SK-N-SH treated with all-trans-retinoic acid at 6 μM for 48 hours (cell line): ENCODE results near the gene USB1.

ENCODE experiments used
- ATAC-seq: fragments of 200-7000 bp; cut with Tn5 transposase; 3 replicates; pipeline ENCODE4 v1.9.1; 2020; ENCODE audit warnings: mild to moderate bottlenecking, moderate library complexity
- ARNTL ChIP-seq: fragments of 450-650 bp; formaldehyde crosslinking; IDR thresholded peaks from 2 replicates; pipeline ENCODE4 v1.5.0; 2020; ENCODE audit warnings: low read depth, mild to moderate bottlenecking, moderate library complexity, borderline replicate concordance
- BACH2 ChIP-seq: fragments of 250-450 bp; sonication (Bioruptor Pico); IDR thresholded peaks from 2 replicates; pipeline ENCODE4 v1.9.0; 2021; ENCODE audit warnings: mild to moderate bottlenecking, borderline replicate concordance
- CSDC2 ChIP-seq: fragments of 250-450 bp; sonication (Bioruptor Pico); IDR thresholded peaks from 2 replicates; pipeline ENCODE4 v1.5.0; 2020; ENCODE audit warnings: mild to moderate bottlenecking, moderate library complexity
- ESRRG ChIP-seq: fragments of 250-450 bp; sonication (Bioruptor Pico); IDR thresholded peaks from 2 replicates; pipeline ENCODE4 v1.6.1; 2021; ENCODE audit warnings: mild to moderate bottlenecking
- GLIS3 ChIP-seq: fragments of 250-450 bp; sonication (Bioruptor Pico); IDR thresholded peaks from 2 replicates; pipeline ENCODE4 v1.5.0; 2020; ENCODE audit warnings: mild to moderate bottlenecking, moderate library complexity
- ISL1 ChIP-seq: fragments of 250-450 bp; sonication (Bioruptor Pico); IDR thresholded peaks from 2 replicates; pipeline ENCODE4 v2.1.2; 2022; ENCODE audit warnings: mild to moderate bottlenecking, moderate library complexity
- OSR1 ChIP-seq: fragments of 250-450 bp; sonication (Bioruptor Pico); IDR thresholded peaks from 2 replicates; pipeline ENCODE4 v1.8.0; 2022; ENCODE audit warnings: moderate library complexity, mild to moderate bottlenecking, inconsistent platforms
- RARB ChIP-seq: fragments of 250-450 bp; sonication (Bioruptor Pico); IDR thresholded peaks from 2 replicates; pipeline ENCODE4 v1.8.0; 2021; ENCODE audit warnings: mild to moderate bottlenecking, moderate library complexity
- SNAI2 ChIP-seq: fragments of 250-450 bp; sonication (Bioruptor Pico); IDR thresholded peaks from 2 replicates; pipeline ENCODE4 v1.5.0; 2020; ENCODE audit warnings: mild to moderate bottlenecking, moderate library complexity
- TCF4 ChIP-seq: fragments of 250-450 bp; sonication (Bioruptor Pico); IDR thresholded peaks from 2 replicates; pipeline ENCODE4 v1.8.0; 2021; ENCODE audit warnings: mild to moderate bottlenecking, moderate library complexity, borderline replicate concordance
- TOX ChIP-seq: fragments of 250-450 bp; sonication (Bioruptor Pico); IDR thresholded peaks from 2 replicates; pipeline ENCODE4 v1.8.0; 2021; ENCODE audit warnings: mild to moderate bottlenecking, moderate library complexity, borderline replicate concordance
- ZC3H10 ChIP-seq: fragments of 250-450 bp; sonication (Bioruptor Pico); IDR thresholded peaks from 2 replicates; pipeline ENCODE4 v1.5.1; 2021; ENCODE audit warnings: mild to moderate bottlenecking, moderate library complexity
- ZFP3 ChIP-seq: fragments of 250-450 bp; sonication (Bioruptor Pico); IDR thresholded peaks from 2 replicates; pipeline ENCODE4 v1.5.0; 2020; ENCODE audit warnings: mild to moderate bottlenecking, moderate library complexity
- ZNF565 ChIP-seq: fragments of 450-650 bp; formaldehyde crosslinking; conservative IDR thresholded peaks from 2 replicates; pipeline ENCODE4 v1.5.0; 2020; ENCODE audit warnings: low read depth, mild to moderate bottlenecking, moderate library complexity
- ZNF70 ChIP-seq: fragments of 450-650 bp; formaldehyde crosslinking; IDR thresholded peaks from 2 replicates; pipeline ENCODE4 v1.5.0; 2020; ENCODE audit warnings: mild to moderate bottlenecking, moderate library complexity
- ZNF8 ChIP-seq: fragments of 450-650 bp; formaldehyde crosslinking; IDR thresholded peaks from 2 replicates; pipeline ENCODE4 v1.5.0; 2020; ENCODE audit warnings: mild to moderate bottlenecking, moderate library complexity
- TF ChIP-seq, protein P1 (sequence below): fragments of 250-450 bp; sonication (Bioruptor Pico); IDR thresholded peaks from 2 replicates; pipeline ENCODE4 v1.5.1; 2020; ENCODE audit warnings: low read depth, mild to moderate bottlenecking, moderate library complexity
- TF ChIP-seq, protein P2 (sequence below): fragments of 250-450 bp; sonication (Bioruptor Pico); IDR thresholded peaks from 2 replicates; pipeline ENCODE4 v1.5.1; 2021; ENCODE audit warnings: mild to moderate bottlenecking, moderate library complexity
- TF ChIP-seq, protein P3 (sequence below): fragments of 250-450 bp; sonication (Bioruptor Pico); IDR thresholded peaks from 2 replicates; pipeline ENCODE4 v1.5.0; 2020; ENCODE audit warnings: mild to moderate bottlenecking, moderate library complexity
- TF ChIP-seq, protein P4 (sequence below): fragments of 250-450 bp; sonication (Bioruptor Pico); IDR thresholded peaks from 2 replicates; pipeline ENCODE4 v1.8.0; 2021; ENCODE audit warnings: low read depth, mild to moderate bottlenecking, moderate library complexity, borderline replicate concordance
- TF ChIP-seq, protein P5 (sequence below): fragments of 250-450 bp; sonication (Bioruptor Pico); IDR thresholded peaks from 2 replicates; pipeline ENCODE4 v1.8.0; 2020; ENCODE audit warnings: mild to moderate bottlenecking, moderate library complexity, borderline replicate concordance

The USB1 gene

DNA sequence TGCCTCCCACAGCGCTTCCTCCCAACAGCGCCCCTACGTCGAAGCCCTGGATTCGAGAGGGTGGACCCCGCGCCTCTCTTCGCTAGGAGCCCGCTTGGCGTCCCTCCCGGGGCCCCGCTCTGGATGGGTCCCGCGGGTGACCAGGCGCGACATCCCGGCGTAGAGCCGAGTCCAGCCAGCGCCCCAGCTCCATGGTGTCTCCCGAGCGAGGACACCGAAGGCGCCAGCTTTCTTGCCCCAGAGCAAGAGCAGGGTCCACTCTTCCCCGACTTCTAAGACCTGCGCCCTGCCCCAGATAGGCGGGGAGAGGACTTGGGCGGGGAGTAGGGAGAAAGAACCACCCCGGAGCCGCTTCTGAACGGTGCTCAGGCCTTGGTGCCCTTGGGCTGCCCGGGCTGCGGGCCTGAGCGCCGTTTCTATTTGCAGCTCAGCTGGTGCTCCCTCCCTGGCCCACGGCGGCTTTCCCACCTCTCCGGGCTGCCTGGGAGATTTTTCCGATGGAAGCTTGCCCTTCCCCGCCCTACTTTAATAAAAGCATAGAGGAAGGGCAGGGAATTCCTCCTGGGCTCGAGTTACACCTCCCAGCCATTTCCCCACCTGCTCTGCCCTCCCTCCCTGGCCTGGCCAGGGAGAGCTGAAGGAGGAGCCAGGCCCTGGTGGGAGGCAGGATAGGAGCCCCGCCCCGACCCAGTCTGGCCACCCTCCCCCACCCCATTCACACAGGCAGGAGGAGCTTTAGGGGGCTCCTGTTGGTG is 26.1 kb downstream of the USB1 start:
- ATAC-seq = no peak
- TF ChIP-seq RARB (CRISPR knock-in tag) (no peak), ESRRG (CRISPR knock-in tag) (no peak), TCF4 (no peak), ZNF565 (CRISPR knock-in tag) (no peak), OSR1 (CRISPR knock-in tag) (no peak)
- TF ChIP-seq, protein P1, sequence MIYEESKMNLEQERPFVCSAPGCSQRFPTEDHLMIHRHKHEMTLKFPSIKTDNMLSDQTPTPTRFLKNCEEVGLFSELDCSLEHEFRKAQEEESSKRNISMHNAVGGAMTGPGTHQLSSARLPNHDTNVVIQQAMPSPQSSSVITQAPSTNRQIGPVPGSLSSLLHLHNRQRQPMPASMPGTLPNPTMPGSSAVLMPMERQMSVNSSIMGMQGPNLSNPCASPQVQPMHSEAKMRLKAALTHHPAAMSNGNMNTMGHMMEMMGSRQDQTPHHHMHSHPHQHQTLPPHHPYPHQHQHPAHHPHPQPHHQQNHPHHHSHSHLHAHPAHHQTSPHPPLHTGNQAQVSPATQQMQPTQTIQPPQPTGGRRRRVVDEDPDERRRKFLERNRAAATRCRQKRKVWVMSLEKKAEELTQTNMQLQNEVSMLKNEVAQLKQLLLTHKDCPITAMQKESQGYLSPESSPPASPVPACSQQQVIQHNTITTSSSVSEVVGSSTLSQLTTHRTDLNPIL (CRISPR knock-in tag) = no peak

DNA sequence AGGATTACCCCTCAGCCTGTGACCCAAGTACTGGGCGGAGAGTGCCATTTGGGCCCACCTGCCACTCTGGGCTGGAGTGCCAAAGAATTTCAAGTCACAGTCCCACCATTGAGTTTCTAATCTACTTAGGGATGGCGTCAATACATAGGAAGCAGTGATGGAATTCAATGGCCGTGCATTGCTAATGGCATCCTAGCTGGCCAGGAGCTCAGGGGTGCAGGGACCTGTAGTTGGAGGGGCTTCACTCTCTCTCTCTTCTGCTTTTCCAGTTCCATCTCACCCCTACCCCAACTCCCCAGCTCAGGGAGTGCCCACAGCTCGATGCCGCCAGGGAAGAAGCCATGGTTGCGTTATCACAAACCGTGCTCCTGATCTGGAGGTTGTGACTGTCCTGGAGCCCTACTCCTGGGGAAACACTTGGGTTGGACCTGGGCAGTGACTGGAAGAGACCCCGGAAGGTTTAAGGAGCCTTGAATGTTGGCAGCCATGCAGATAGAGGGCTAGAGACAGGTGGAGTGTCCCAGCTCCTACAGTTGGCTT is 26.8 kb downstream of the USB1 start:
- TF ChIP-seq OSR1 (CRISPR knock-in tag) = no peak
- TF ChIP-seq, protein P1 (CRISPR knock-in tag) = no peak
- TF ChIP-seq, protein P2, sequence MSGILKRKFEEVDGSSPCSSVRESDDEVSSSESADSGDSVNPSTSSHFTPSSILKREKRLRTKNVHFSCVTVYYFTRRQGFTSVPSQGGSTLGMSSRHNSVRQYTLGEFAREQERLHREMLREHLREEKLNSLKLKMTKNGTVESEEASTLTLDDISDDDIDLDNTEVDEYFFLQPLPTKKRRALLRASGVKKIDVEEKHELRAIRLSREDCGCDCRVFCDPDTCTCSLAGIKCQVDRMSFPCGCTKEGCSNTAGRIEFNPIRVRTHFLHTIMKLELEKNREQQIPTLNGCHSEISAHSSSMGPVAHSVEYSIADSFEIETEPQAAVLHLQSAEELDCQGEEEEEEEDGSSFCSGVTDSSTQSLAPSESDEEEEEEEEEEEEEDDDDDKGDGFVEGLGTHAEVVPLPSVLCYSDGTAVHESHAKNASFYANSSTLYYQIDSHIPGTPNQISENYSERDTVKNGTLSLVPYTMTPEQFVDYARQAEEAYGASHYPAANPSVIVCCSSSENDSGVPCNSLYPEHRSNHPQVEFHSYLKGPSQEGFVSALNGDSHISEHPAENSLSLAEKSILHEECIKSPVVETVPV (CRISPR knock-in tag) = no peak
- no peak for TF ChIP-seq ZNF70 (CRISPR knock-in tag)
- TF ChIP-seq BACH2 (CRISPR knock-in tag) = no peak
- TF ChIP-seq, protein P3, sequence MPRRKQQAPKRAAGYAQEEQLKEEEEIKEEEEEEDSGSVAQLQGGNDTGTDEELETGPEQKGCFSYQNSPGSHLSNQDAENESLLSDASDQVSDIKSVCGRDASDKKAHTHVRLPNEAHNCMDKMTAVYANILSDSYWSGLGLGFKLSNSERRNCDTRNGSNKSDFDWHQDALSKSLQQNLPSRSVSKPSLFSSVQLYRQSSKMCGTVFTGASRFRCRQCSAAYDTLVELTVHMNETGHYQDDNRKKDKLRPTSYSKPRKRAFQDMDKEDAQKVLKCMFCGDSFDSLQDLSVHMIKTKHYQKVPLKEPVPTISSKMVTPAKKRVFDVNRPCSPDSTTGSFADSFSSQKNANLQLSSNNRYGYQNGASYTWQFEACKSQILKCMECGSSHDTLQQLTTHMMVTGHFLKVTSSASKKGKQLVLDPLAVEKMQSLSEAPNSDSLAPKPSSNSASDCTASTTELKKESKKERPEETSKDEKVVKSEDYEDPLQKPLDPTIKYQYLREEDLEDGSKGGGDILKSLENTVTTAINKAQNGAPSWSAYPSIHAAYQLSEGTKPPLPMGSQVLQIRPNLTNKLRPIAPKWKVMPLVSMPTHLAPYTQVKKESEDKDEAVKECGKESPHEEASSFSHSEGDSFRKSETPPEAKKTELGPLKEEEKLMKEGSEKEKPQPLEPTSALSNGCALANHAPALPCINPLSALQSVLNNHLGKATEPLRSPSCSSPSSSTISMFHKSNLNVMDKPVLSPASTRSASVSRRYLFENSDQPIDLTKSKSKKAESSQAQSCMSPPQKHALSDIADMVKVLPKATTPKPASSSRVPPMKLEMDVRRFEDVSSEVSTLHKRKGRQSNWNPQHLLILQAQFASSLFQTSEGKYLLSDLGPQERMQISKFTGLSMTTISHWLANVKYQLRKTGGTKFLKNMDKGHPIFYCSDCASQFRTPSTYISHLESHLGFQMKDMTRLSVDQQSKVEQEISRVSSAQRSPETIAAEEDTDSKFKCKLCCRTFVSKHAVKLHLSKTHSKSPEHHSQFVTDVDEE (CRISPR knock-in tag) = no peak
- TF ChIP-seq, protein P4, sequence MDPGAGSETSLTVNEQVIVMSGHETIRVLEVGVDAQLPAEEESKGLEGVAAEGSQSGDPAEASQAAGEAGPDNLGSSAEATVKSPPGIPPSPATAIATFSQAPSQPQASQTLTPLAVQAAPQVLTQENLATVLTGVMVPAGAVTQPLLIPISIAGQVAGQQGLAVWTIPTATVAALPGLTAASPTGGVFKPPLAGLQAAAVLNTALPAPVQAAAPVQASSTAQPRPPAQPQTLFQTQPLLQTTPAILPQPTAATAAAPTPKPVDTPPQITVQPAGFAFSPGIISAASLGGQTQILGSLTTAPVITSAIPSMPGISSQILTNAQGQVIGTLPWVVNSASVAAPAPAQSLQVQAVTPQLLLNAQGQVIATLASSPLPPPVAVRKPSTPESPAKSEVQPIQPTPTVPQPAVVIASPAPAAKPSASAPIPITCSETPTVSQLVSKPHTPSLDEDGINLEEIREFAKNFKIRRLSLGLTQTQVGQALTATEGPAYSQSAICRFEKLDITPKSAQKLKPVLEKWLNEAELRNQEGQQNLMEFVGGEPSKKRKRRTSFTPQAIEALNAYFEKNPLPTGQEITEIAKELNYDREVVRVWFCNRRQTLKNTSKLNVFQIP (CRISPR knock-in tag) = no peak
- no peak for TF ChIP-seq SNAI2
- no peak for TF ChIP-seq TCF4
- TF ChIP-seq ZC3H10 (CRISPR knock-in tag) = no peak
- no peak for TF ChIP-seq ZNF8 (CRISPR knock-in tag)
- TF ChIP-seq ZNF565 (CRISPR knock-in tag) = no peak
- TF ChIP-seq ISL1 = no peak
- no peak for TF ChIP-seq TOX (CRISPR knock-in tag)
- TF ChIP-seq RARB (CRISPR knock-in tag) = no peak
- TF ChIP-seq ARNTL (CRISPR knock-in tag) = no peak
- no peak for TF ChIP-seq GLIS3 (CRISPR knock-in tag)
- no peak for ATAC-seq

DNA sequence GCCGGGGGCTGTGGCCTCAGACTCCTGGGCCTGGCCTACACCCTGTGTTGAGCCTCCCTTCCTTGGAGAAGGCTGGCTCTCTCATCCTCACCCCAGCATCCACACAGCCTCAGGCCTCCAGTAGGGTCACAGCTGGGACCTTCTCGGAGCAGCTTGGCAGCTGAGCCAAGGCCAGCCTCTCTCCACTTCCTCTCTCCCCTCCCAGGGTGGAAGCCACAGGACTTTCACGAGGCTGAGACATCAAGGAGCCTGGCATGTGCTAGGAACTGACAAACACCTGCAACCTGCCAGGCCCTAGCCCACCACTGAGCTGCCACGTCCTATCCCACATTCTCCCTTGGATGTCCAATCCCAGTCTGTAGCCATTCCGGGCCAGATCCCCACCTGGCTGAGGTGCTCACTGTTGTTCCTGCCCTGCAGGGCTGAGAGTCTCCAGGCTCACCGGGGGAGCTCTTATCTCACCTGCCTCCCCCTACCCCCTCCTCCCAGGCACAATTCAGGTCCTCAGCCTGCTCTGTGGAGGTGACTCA is 27.4 kb downstream of the USB1 start:
- ATAC-seq = no peak
- TF ChIP-seq ZFP3 (CRISPR knock-in tag) = no peak
- TF ChIP-seq CSDC2 (CRISPR knock-in tag) = no peak
- TF ChIP-seq ZNF565 (CRISPR knock-in tag) = no peak
- TF ChIP-seq, protein P2 (CRISPR knock-in tag) = no peak
- TF ChIP-seq ZC3H10 (CRISPR knock-in tag) = no peak
- no peak for TF ChIP-seq ISL1
- TF ChIP-seq, protein P3 (CRISPR knock-in tag) = no peak
- TF ChIP-seq, protein P5, sequence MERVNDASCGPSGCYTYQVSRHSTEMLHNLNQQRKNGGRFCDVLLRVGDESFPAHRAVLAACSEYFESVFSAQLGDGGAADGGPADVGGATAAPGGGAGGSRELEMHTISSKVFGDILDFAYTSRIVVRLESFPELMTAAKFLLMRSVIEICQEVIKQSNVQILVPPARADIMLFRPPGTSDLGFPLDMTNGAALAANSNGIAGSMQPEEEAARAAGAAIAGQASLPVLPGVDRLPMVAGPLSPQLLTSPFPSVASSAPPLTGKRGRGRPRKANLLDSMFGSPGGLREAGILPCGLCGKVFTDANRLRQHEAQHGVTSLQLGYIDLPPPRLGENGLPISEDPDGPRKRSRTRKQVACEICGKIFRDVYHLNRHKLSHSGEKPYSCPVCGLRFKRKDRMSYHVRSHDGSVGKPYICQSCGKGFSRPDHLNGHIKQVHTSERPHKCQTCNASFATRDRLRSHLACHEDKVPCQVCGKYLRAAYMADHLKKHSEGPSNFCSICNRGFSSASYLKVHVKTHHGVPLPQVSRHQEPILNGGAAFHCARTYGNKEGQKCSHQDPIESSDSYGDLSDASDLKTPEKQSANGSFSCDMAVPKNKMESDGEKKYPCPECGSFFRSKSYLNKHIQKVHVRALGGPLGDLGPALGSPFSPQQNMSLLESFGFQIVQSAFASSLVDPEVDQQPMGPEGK (CRISPR knock-in tag) = no peak
